BLaER1 (cell line): ENCODE measurements around the gene CERS1.

Experiments
- H3K27ac ChIP-seq: shearing (Covaris generic); formaldehyde crosslinking; 2 replicates; pipeline ENCODE4 v1.8.1; 2022
- H3K27me3 ChIP-seq: shearing (Covaris generic); formaldehyde crosslinking; 2 replicates; pipeline ENCODE4 v1.8.1; 2022
- H3K36me3 ChIP-seq: shearing (Covaris generic); formaldehyde crosslinking; 2 replicates; pipeline ENCODE4 v1.8.1; 2022
- H3K4me1 ChIP-seq: shearing (Covaris generic); formaldehyde crosslinking; 2 replicates; pipeline ENCODE4 v1.8.1; 2022
- H3K4me2 ChIP-seq: shearing (Covaris generic); formaldehyde crosslinking; 2 replicates; pipeline ENCODE4 v1.8.1; 2022
- H3K4me3 ChIP-seq: shearing (Covaris generic); formaldehyde crosslinking; 2 replicates; pipeline ENCODE4 v1.8.1; 2022
- H3K9ac ChIP-seq: shearing (Covaris generic); formaldehyde crosslinking; 2 replicates; pipeline ENCODE4 v1.8.1; 2022
- H3K9me3 ChIP-seq: shearing (Covaris generic); formaldehyde crosslinking; 2 replicates; pipeline ENCODE4 v1.8.1; 2022
- H4K20me1 ChIP-seq: shearing (Covaris generic); formaldehyde crosslinking; 2 replicates; pipeline ENCODE4 v1.8.1; 2022
- Cebpa-rat ChIP-seq: shearing (Covaris generic); IDR thresholded peaks from 2 replicates; pipeline ENCODE4 v1.8.1; 2022

The CERS1 gene

GRCh38 chr19:18850471-18851375 lies 45.2 kb downstream of the CERS1 start:
- TF ChIP-seq Cebpa-rat: no peak
- Histone ChIP-seq H3K9ac (peak overlapping the region; percentile 51; the same call in 1 of the 2 replicates), H3K27me3 (no peaks in the 10 kb centered on the region), H3K27ac (no peak overlapping the region), H3K36me3 (peaks cover 86% of the 10 kb centered on the region), H3K9me3 (no peaks in the 10 kb centered on the region), H3K4me1 (peaks cover 50% of the 10 kb centered on the region), H4K20me1 (peaks cover 98% of the 10 kb centered on the region), H3K4me3 (no peak overlapping the region), H3K4me2 (no peak overlapping the region)

DNA sequence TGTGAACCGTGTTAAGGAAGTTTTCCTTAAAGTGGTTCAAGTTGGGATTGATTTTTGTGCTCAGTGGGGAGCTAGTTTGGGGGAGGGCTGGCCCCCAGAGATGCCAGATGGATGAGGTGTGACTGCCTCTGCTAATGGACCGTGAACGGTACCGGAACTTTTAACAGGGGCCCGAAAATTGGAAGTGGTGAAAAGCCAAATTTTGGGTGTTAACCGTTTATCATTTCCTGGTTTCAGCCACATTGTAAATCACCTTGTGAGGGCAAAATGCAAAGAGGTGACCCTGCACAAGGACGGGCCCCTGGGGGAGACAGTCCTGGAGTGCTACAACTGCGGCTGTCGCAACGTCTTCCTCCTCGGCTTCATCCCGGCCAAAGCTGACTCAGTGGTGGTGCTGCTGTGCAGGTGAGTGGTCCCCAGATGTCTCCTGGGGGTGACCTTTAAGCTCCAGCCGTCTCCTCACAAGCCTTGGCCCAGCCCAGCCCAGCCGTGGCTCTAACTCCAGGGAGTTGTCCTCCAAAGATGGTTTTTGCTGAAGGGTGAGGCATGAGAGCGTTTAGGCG lies 46.0 kb downstream of the CERS1 start:
- H3K9ac ChIP-seq: peak overlapping the region; percentile 51
- H3K27ac ChIP-seq: peak overlapping the region; percentile 32; the same call in 1 of the 2 replicates
- peaks cover 58% of the 10 kb centered on the region for H3K4me1 ChIP-seq
- no peaks in the 10 kb centered on the region for H3K9me3 ChIP-seq
- H3K4me2 ChIP-seq: peak overlapping the region; percentile 86
- peaks cover 86% of the 10 kb centered on the region for H3K36me3 ChIP-seq
- TF ChIP-seq Cebpa-rat: no peak
- no peak overlapping the region for H3K4me3 ChIP-seq
- no peaks in the 10 kb centered on the region for H3K27me3 ChIP-seq
- H4K20me1 ChIP-seq: peaks cover 98% of the 10 kb centered on the region

DNA sequence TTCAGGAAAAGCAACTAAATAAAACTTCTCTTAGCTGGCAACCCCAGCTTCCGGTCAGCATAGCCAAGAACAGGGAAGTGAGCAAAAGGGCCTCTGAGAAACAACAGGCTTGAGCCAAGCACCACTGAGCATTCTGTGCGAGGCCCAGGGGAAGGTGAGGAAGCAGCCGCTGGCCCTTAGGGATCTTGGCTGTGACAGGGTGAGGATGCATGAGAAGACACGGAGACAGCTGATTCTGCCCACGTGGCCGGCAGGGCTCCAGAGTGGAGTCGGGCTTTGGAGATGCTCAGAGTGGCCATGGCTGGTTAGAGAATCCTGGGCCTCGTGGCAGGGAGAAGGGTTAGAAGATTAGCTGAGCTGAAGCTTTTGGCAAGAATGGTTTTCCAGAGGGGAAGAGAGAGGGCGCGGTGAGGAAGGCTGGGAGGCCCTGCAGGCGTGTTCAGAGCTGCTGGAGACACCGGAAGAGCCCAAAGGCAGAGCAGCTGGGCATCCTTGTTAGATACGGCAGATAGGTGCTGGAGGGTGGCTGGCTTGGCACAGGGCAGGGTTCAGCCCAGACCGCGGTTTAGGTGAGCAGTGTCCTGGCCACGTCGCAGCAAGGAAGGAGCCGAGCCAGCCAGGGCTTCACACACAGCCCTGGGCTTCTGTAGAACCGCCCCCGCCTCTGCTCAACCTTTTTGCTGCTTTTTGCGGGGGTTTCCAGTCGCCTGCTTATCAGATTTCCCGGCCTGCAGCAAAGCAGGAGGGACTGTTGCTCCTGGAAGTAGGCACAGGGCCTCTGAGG lies 46.9 kb downstream of the CERS1 start:
- H3K9ac ChIP-seq: peak overlapping the region; percentile 51
- H4K20me1 ChIP-seq: peaks cover 98% of the 10 kb centered on the region
- H3K27me3 ChIP-seq: no peaks in the 10 kb centered on the region
- H3K27ac ChIP-seq: peak overlapping the region; percentile 58
- H3K9me3 ChIP-seq: no peaks in the 10 kb centered on the region
- H3K4me3 ChIP-seq: no peak overlapping the region
- TF ChIP-seq Cebpa-rat: no peak
- H3K36me3 ChIP-seq: peaks cover 80% of the 10 kb centered on the region
- peaks cover 66% of the 10 kb centered on the region for H3K4me1 ChIP-seq
- H3K4me2 ChIP-seq: peak overlapping the region; percentile 86

DNA sequence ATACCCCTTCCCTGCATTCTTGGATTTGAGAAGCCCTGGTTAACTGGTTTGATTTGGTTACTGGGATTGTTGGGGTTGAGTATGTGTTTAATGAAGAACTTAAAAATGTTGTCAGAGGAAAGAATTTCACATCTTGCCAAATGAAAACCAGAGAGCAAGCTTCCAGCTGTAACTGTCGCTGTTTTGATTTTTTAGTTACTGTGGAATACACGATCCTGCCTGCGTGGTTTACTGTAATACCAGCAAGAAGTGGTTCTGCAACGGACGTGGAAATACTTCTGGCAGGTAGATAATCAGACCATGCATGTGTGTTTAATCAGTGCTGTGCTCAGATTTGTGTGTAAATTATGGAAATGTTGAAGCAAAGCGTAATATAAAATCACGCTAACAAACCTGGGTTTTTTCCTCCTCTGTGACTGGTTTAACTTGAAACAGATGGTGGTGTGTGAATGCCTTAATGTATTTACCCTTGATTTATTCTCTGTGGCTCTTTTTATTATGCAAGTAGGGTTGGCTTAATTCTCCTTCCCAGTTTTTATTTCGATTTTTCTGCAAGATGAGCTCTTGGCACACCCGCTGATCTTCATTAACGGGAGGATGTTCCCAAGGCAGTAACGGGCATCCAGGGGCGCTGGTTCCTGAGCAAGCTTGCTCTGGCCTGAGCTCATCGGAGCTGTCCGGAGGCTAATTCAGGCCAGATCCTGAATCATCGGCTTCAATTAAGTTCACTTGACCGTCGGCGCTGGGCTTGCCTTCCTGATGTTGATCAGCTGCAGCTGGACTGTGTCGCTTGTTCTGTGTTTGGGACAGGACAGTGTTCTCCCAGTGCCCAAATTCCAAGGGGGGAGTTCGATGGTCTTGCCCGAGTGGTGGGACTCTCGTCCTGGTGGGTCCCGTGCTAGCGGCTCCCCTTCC lies 48.2 kb downstream of the CERS1 start:
- H3K9me3 ChIP-seq: no peaks in the 10 kb centered on the region
- H3K36me3 ChIP-seq: peaks cover 67% of the 10 kb centered on the region
- H3K4me3 ChIP-seq: no peak overlapping the region
- H3K4me2 ChIP-seq: peak overlapping the region; percentile 86
- H3K9ac ChIP-seq: peak overlapping the region; percentile 36
- peaks cover 79% of the 10 kb centered on the region for H3K4me1 ChIP-seq
- H3K27me3 ChIP-seq: no peaks in the 10 kb centered on the region
- TF ChIP-seq Cebpa-rat: no peak
- H3K27ac ChIP-seq: peak overlapping the region; percentile 58
- H4K20me1 ChIP-seq: peaks cover 98% of the 10 kb centered on the region

GRCh38 chr19:18846862-18847548 lies 49.0 kb downstream of the CERS1 start:
- TF ChIP-seq Cebpa-rat: no peak
- peak overlapping the region; percentile 36; the same call in 1 of the 2 replicates for H3K9ac ChIP-seq
- H4K20me1 ChIP-seq: peaks cover 100% of the 10 kb centered on the region
- no peaks in the 10 kb centered on the region for H3K9me3 ChIP-seq
- H3K4me1 ChIP-seq: peaks cover 87% of the 10 kb centered on the region
- peak overlapping the region; percentile 86 for H3K4me2 ChIP-seq
- no peaks in the 10 kb centered on the region for H3K27me3 ChIP-seq
- H3K36me3 ChIP-seq: peaks cover 61% of the 10 kb centered on the region
- H3K27ac ChIP-seq: no peak overlapping the region
- no peak overlapping the region for H3K4me3 ChIP-seq

GRCh38 chr19:18845961-18846360 lies 50.0 kb downstream of the CERS1 start:
- Histone ChIP-seq H3K9ac (0 out of 2 replicates have a peak overlapping the region, but pooled peaks have one; percentile 11), H3K9me3 (no peaks in the 10 kb centered on the region), H3K27ac (no peak overlapping the region)

DNA sequence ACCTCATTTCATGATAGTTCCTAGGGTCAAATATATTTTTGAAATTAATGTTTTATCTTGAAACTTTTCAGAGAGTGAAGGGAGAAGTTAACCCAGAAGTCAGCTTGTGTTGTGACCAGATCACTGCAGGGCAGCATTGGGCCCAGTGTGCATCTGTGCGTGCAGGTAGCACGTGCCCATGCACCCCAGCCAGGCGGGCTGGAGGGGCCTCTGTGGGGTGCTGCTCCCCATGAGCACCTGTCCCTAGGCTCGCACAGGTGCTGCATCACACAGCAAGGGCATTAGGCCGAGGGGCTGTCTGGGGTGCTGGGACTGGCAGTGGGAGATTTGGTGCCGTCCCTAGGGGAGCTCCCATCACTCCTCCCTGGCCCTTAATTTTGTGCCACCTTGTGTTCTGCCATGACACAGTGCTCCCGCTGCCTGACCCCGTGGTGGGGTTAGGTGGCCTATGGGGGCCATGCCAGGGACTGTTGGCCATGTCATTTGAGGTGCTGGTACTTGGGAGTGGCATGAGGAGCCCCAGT lies 51.1 kb downstream of the CERS1 start:
- peaks cover 100% of the 10 kb centered on the region for H4K20me1 ChIP-seq

More at GRCh38 chr19:18845961-18846360, 50.0 kb downstream of the CERS1 start:
- peaks cover 98% of the 10 kb centered on the region for H3K4me1 ChIP-seq
- no peak overlapping the region for H3K4me3 ChIP-seq
- H3K27me3 ChIP-seq: no peaks in the 10 kb centered on the region
- H3K36me3 ChIP-seq: peaks cover 57% of the 10 kb centered on the region
- no peak for TF ChIP-seq Cebpa-rat
- peak overlapping the region; percentile 86 for H3K4me2 ChIP-seq
- H4K20me1 ChIP-seq: peaks cover 100% of the 10 kb centered on the region

DNA sequence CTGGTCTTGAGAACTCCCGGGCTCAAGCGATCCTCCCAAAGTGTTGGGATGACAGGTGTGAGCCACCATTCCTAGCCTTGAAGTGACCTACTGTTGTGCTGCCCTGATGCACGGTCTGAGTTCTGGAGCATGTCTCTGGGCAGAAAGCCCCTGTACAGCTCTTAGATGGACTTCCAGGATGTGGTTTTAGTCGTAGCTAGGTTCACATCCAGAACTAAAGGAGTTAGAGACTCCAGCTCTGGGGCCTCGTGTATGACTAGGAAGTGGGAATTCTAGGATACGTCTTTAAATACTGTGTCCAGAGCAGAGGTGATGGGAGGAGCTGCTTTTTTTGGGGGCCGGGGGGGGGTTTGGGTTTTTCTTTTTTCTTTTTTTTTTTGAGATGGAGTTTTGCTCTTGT lies 52.0 kb downstream of the CERS1 start:
- Histone ChIP-seq H3K4me2 (peak overlapping the region; percentile 52), H3K9me3 (no peaks in the 10 kb centered on the region), H3K9ac (no peak overlapping the region), H3K27me3 (no peaks in the 10 kb centered on the region), H3K4me1 (peaks cover 100% of the 10 kb centered on the region), H3K27ac (no peak overlapping the region), H3K4me3 (no peak overlapping the region), H4K20me1 (peaks cover 100% of the 10 kb centered on the region), H3K36me3 (peaks cover 57% of the 10 kb centered on the region)
- TF ChIP-seq Cebpa-rat: no peak

More for the DNA sequence above, 51.1 kb downstream of the CERS1 start:
- no peak overlapping the region for H3K9ac ChIP-seq
- no peaks in the 10 kb centered on the region for H3K9me3 ChIP-seq
- no peaks in the 10 kb centered on the region for H3K27me3 ChIP-seq
- H3K27ac ChIP-seq: no peak overlapping the region
- no peak overlapping the region for H3K4me3 ChIP-seq
- peaks cover 57% of the 10 kb centered on the region for H3K36me3 ChIP-seq
- peaks cover 100% of the 10 kb centered on the region for H3K4me1 ChIP-seq
- no peak for TF ChIP-seq Cebpa-rat
- peak overlapping the region; percentile 86; the same call in 1 of the 2 replicates for H3K4me2 ChIP-seq
